PC-3 (cell line): Measurements from ENCODE around the gene TEAD3. TPM values are rescaled to one million over a fixed set of nuclear protein-coding genes. Genes with fewer than 3 reads are reported as not detected.

Experiments used
- ATAC-seq: fragments of 200-7000 bp; cut with Tn5 transposase; 2 replicates; pipeline ENCODE4 v1.9.1; 2020; ENCODE audit warnings: mild to moderate bottlenecking, moderate library complexity
- BruUV-seq: library from RNA; stranded (reverse); fragments of 400-500 nt; replicated peaks from 2 replicates; lab custom pipeline; 2021; lab: Mats Ljungman, UMichigan
- CTCF ChIA-PET: fragments of 300-600 bp; sonication (Branson Sonifier 250); formaldehyde crosslinking; loops from one replicate; lab custom pipeline; 2022; ENCODE audit warnings: antibody characterized with exemption; lab: Charles Lee
- POLR2A ChIA-PET: fragments of 300-600 bp; sonication (Branson Sonifier 250); formaldehyde crosslinking; loops from one replicate; lab custom pipeline; 2022; ENCODE audit warnings: antibody characterized with exemption; ENCODE audit not compliant: unreplicated experiment; lab: Charles Lee
- DNase-seq: peaks from one replicate; pipeline ENCODE4 v3.0.0-alpha.2; 2015
- H2AFZ ChIP-seq: fragments of 300-600 bp; sonication (generic); 2 replicates; pipeline ENCODE4 v1.6.0; 2016; ENCODE audit warnings: antibody characterized with exemption, low read length
- H3F3A ChIP-seq: fragments of 300-600 bp; sonication (generic); one replicate; pipeline ENCODE4 v1.6.0; 2017; ENCODE audit warnings: antibody characterized with exemption, low read length, control low read depth, mild to moderate bottlenecking; ENCODE audit not compliant: unreplicated experiment
- H3K27ac ChIP-seq: fragments of 300-600 bp; sonication (generic); 2 replicates; pipeline ENCODE4 v1.5.1; 2016; ENCODE audit warnings: mild to moderate bottlenecking, low read length
- H3K27me3 ChIP-seq: fragments of 300-600 bp; sonication (generic); 2 replicates; pipeline ENCODE4 v1.6.1; 2016; ENCODE audit warnings: low read length, mixed read lengths
- H3K36me3 ChIP-seq: fragments of 300-600 bp; sonication (generic); 2 replicates; pipeline ENCODE4 v1.6.1; 2016; ENCODE audit warnings: low read depth, mixed run types, low read length, mixed read lengths
- H3K4me1 ChIP-seq: fragments of 300-600 bp; sonication (generic); 2 replicates; pipeline ENCODE4 v1.5.1; 2016; ENCODE audit warnings: low read length; ENCODE audit not compliant: insufficient read depth
- H3K4me2 ChIP-seq: fragments of 300-600 bp; sonication (generic); 2 replicates; pipeline ENCODE4 v1.6.0; 2016; ENCODE audit warnings: low read length
- H3K4me3 ChIP-seq: fragments of 300-600 bp; sonication (generic); 2 replicates; pipeline ENCODE4 v1.5.1; 2016; ENCODE audit warnings: mild to moderate bottlenecking, low read length, mixed read lengths
- H3K79me2 ChIP-seq: fragments of 300-600 bp; sonication (generic); 2 replicates; pipeline ENCODE4 v1.6.1; 2017; ENCODE audit warnings: low read length, mixed read lengths
- H3K9ac ChIP-seq: fragments of 300-600 bp; sonication (generic); 2 replicates; pipeline ENCODE4 v1.6.0; 2016; ENCODE audit warnings: mild to moderate bottlenecking, low read length
- H3K9me2 ChIP-seq: fragments of 300-600 bp; sonication (generic); replicated peaks from 2 replicates; pipeline ENCODE4 v1.6.1; 2016; ENCODE audit warnings: mixed run types, low read length, mixed read lengths
- H3K9me3 ChIP-seq: fragments of 300-600 bp; sonication (generic); 2 replicates; pipeline ENCODE4 v1.6.1; 2016; ENCODE audit warnings: low read length, mixed read lengths
- H4K20me1 ChIP-seq: fragments of 300-600 bp; sonication (generic); 2 replicates; pipeline ENCODE4 v1.6.1; 2016; ENCODE audit warnings: low read length, mixed read lengths
- CTCF ChIP-seq: fragments of 300-600 bp; sonication (generic); conservative IDR thresholded peaks from 2 replicates; pipeline ENCODE4 v1.5.1; 2017; ENCODE audit warnings: antibody characterized with exemption, low read depth, mild to moderate bottlenecking, low read length
- EZH2 ChIP-seq: fragments of 300-600 bp; sonication (generic); IDR thresholded peaks from one replicate; pipeline ENCODE4 v1.6.1; 2017; ENCODE audit warnings: antibody characterized with exemption, mild to moderate bottlenecking, low read length; ENCODE audit not compliant: unreplicated experiment
- EZH2phosphoT487 ChIP-seq: fragments of 300-600 bp; sonication (generic); IDR thresholded peaks from 2 replicates; pipeline ENCODE4 v1.6.1; 2018; ENCODE audit warnings: mild to moderate bottlenecking, antibody characterized with exemption, low read length, borderline replicate concordance
- intact Hi-C: fragments of 100-400 bp; cut with micrococcal nuclease; formaldehyde crosslinking; loops from 2 replicates; pipeline ENCODE4 v1.9.0; 2023
- total RNA-seq: library from RNA; depleted of rRNA; stranded (reverse); fragments of >200 nt; gene quantifications from 2 replicates; pipeline ENCODE4 v1.2.3, GENCODE V29; 2014

TEAD3 gene
- total RNA-seq, 1 experiment from 2014 or later = 9.2 TPM

GRCh38 chr6:35481226-35481625, 15.7 kb downstream of the TEAD3 start:
- CTCF ChIA-PET = no interaction called here

GRCh38 chr6:35480176-35480575, 16.7 kb downstream of the TEAD3 start:
- intact Hi-C loops = no loop called here
- no TSS peak for BruUV-seq
- no peak overlapping the region for H3K27ac ChIP-seq
- H2AFZ ChIP-seq = no peak overlapping the region
- H3K9me2 ChIP-seq = no peaks in the 10 kb centered on the region
- ATAC-seq (no peak), DNase-seq (no peak)
- ChIA-PET CTCF (no interaction called here), POLR2A (no interaction called here)
- no peaks in the 10 kb centered on the region for H3F3A ChIP-seq
- no peaks in the 10 kb centered on the region for H3K79me2 ChIP-seq
- no peak overlapping the region for H3K4me3 ChIP-seq
- H3K27me3 ChIP-seq = no peaks in the 10 kb centered on the region
- H3K4me1 ChIP-seq = peaks cover 9% of the 10 kb centered on the region
- no peak overlapping the region for H3K4me2 ChIP-seq
- H3K9ac ChIP-seq = no peak overlapping the region
- no peak for TF ChIP-seq CTCF
- TF ChIP-seq EZH2phosphoT487 = no peak
- H4K20me1 ChIP-seq = no peaks in the 10 kb centered on the region
- no peaks in the 10 kb centered on the region for H3K9me3 ChIP-seq
- no peaks in the 10 kb centered on the region for H3K36me3 ChIP-seq

More at GRCh38 chr6:35481226-35481625, 15.7 kb downstream of the TEAD3 start:
- POLR2A ChIA-PET = interaction anchor here (0.7 kb wide), 1 partner anchor 138 kb away, joined by 3 read pairs; no protein-coding TSS in a partner anchor
- no peaks in the 10 kb centered on the region for H3F3A ChIP-seq
- no peaks in the 10 kb centered on the region for H3K9me3 ChIP-seq
- no peak for TF ChIP-seq EZH2
- no peak for TF ChIP-seq CTCF
- no peak for TF ChIP-seq EZH2phosphoT487
- intact Hi-C loops = no loop called here
- no peak overlapping the region for H2AFZ ChIP-seq
- peaks cover 20% of the 10 kb centered on the region for H3K4me1 ChIP-seq
- no peak overlapping the region for H3K27ac ChIP-seq
- H3K4me2 ChIP-seq = no peak overlapping the region
- no TSS peak for BruUV-seq
- H3K79me2 ChIP-seq = no peaks in the 10 kb centered on the region
- no peak overlapping the region for H3K4me3 ChIP-seq
- ATAC-seq (no peak), DNase-seq (no peak)
- H3K9ac ChIP-seq = no peak overlapping the region
- H3K9me2 ChIP-seq = no peaks in the 10 kb centered on the region
- H4K20me1 ChIP-seq = no peaks in the 10 kb centered on the region
- no peaks in the 10 kb centered on the region for H3K36me3 ChIP-seq
- no peaks in the 10 kb centered on the region for H3K27me3 ChIP-seq

GRCh38 chr6:35478259-35478658, 18.6 kb downstream of the TEAD3 start:
- no peaks in the 10 kb centered on the region for H3K9me3 ChIP-seq
- no peak overlapping the region for H3K9ac ChIP-seq
- H3K4me2 ChIP-seq = no peak overlapping the region
- H3K27me3 ChIP-seq = no peaks in the 10 kb centered on the region
- H4K20me1 ChIP-seq = peaks cover 6% of the 10 kb centered on the region; the same call in 1 of the 2 replicates
- no peaks in the 10 kb centered on the region for H3K4me1 ChIP-seq
- peaks cover 1% of the 10 kb centered on the region; the same call in 1 of the 2 replicates for H3K36me3 ChIP-seq
- TF ChIP-seq CTCF = no peak
- no peak for TF ChIP-seq EZH2
- TF ChIP-seq EZH2phosphoT487 = no peak
- H2AFZ ChIP-seq = no peak overlapping the region
- H3K9me2 ChIP-seq = no peaks in the 10 kb centered on the region
- no TSS peak for BruUV-seq
- H3F3A ChIP-seq = peaks cover 8% of the 10 kb centered on the region
- DNase-seq (no peak), ATAC-seq (no peak)
- intact Hi-C loops = no loop called here
- H3K79me2 ChIP-seq = no peaks in the 10 kb centered on the region
- ChIA-PET CTCF (no interaction called here), POLR2A (no interaction called here)
- no peak overlapping the region for H3K27ac ChIP-seq
- no peak overlapping the region for H3K4me3 ChIP-seq
